Cardiac muscle cell (in vitro differentiated cells and primary cell): ENCODE results near the gene CDH4. TPM values are rescaled to one million over a fixed set of nuclear protein-coding genes. Genes with fewer than 3 reads are reported as not detected.

Experiments used
- DNase-seq, 2 donors: peaks; one replicate each; pipeline versions ENCODE4 v3.0.0 to v3.0.0-alpha.2; 2010 to 2017; ENCODE audit warnings: low read depth in 1 of 2, low spot score in 1 of 2
- H3K27ac ChIP-seq: fragments of 200-600 bp; sonication (generic); 2 replicates; pipeline ENCODE4 v1.5.1; 2016
- H3K27me3 ChIP-seq: fragments of 200-600 bp; sonication (generic); 2 replicates; pipeline ENCODE4 v1.6.0; 2016; ENCODE audit warnings: control low read depth
- H3K36me3 ChIP-seq: fragments of 200-600 bp; sonication (generic); 2 replicates; pipeline ENCODE4 v1.5.1; 2016; ENCODE audit warnings: control low read depth
- H3K4me1 ChIP-seq: fragments of 200-600 bp; sonication (generic); 2 replicates; pipeline ENCODE4 v1.8.1; 2017; ENCODE audit warnings: low read depth, mild to moderate bottlenecking, mixed run types
- H3K4me3 ChIP-seq: fragments of 200-600 bp; sonication (generic); 2 replicates; pipeline ENCODE4 v1.5.1; 2016; ENCODE audit warnings: mild to moderate bottlenecking
- H3K9me3 ChIP-seq: fragments of 200-600 bp; sonication (generic); 2 replicates; pipeline ENCODE4 v1.5.1; 2017; ENCODE audit warnings: low read depth, mild to moderate bottlenecking, control low read depth
- CTCF ChIP-seq: IDR thresholded peaks from 2 replicates; pipeline ENCODE4 v1.5.1; 2012; ENCODE audit warnings: low read depth, mild to moderate bottlenecking, low read length
- polyA plus RNA-seq: library from polyadenylated mRNA; unstranded; fragments of >200 nt; fragmentation: Nextera tagmentation; extraction: Ambion mirVana; gene quantifications from 2 replicates; pipeline ENCODE4 v1.2.1, GENCODE V29; 2016
- total RNA-seq: library from RNA; depleted of rRNA; stranded (reverse); fragments of >200 nt; gene quantifications from 2 replicates; pipeline ENCODE4 v1.2.3, GENCODE V29; 2016

Gene CDH4
- total and polyA plus RNA-seq, 2 experiments from 2014 or later: 0.43 to 0.80 TPM

- Histone ChIP-seq H3K9me3 (no peaks in the 10 kb centered on the region), H3K27me3 (no peaks in the 10 kb centered on the region), H3K4me3 (no peak overlapping the region), H3K4me1 (no peaks in the 10 kb centered on the region), H3K36me3 (no peaks in the 10 kb centered on the region), H3K27ac (no peak overlapping the region)
- no peak for TF ChIP-seq CTCF
- DNase-seq: no peak
Measured at GRCh38 chr20:61600016-61600415, 348.0 kb downstream of the CDH4 start.

- Histone ChIP-seq H3K9me3 (no peaks in the 10 kb centered on the region), H3K27me3 (no peaks in the 10 kb centered on the region), H3K4me1 (no peaks in the 10 kb centered on the region), H3K4me3 (no peak overlapping the region), H3K27ac (no peak overlapping the region), H3K36me3 (no peaks in the 10 kb centered on the region)
- no peak for TF ChIP-seq CTCF
- DNase-seq: no peak
Measured at GRCh38 chr20:61601361-61601760, 349.3 kb downstream of the CDH4 start.

GRCh38 chr20:61601853-61602252, 349.8 kb downstream of the CDH4 start:
- Histone ChIP-seq H3K4me1 (no peaks in the 10 kb centered on the region), H3K4me3 (no peak overlapping the region), H3K36me3 (no peaks in the 10 kb centered on the region), H3K9me3 (no peaks in the 10 kb centered on the region), H3K27me3 (no peaks in the 10 kb centered on the region), H3K27ac (no peak overlapping the region)
- DNase-seq: no peak
- no peak for TF ChIP-seq CTCF

- Histone ChIP-seq H3K9me3 (no peaks in the 10 kb centered on the region), H3K27ac (no peak overlapping the region), H3K27me3 (no peaks in the 10 kb centered on the region), H3K36me3 (no peaks in the 10 kb centered on the region), H3K4me1 (no peaks in the 10 kb centered on the region), H3K4me3 (no peak overlapping the region)
- no peak for TF ChIP-seq CTCF
- no peak for DNase-seq
Measured at GRCh38 chr20:61603715-61604114, 351.7 kb downstream of the CDH4 start.

GRCh38 chr20:61604549-61604948, 352.5 kb downstream of the CDH4 start:
- Histone ChIP-seq H3K27ac (no peak overlapping the region), H3K4me1 (no peaks in the 10 kb centered on the region), H3K4me3 (no peak overlapping the region), H3K9me3 (no peaks in the 10 kb centered on the region), H3K36me3 (no peaks in the 10 kb centered on the region), H3K27me3 (no peaks in the 10 kb centered on the region)
- no peak for DNase-seq
- no peak for TF ChIP-seq CTCF

- Histone ChIP-seq H3K27me3 (no peaks in the 10 kb centered on the region), H3K27ac (no peak overlapping the region), H3K4me3 (no peak overlapping the region), H3K4me1 (no peaks in the 10 kb centered on the region), H3K9me3 (no peaks in the 10 kb centered on the region), H3K36me3 (no peaks in the 10 kb centered on the region)
- no peak for DNase-seq
- TF ChIP-seq CTCF: no peak
Measured at GRCh38 chr20:61605283-61605682, 353.2 kb downstream of the CDH4 start.
